Measurements from ENCODE around the gene GPR3.

DNA sequence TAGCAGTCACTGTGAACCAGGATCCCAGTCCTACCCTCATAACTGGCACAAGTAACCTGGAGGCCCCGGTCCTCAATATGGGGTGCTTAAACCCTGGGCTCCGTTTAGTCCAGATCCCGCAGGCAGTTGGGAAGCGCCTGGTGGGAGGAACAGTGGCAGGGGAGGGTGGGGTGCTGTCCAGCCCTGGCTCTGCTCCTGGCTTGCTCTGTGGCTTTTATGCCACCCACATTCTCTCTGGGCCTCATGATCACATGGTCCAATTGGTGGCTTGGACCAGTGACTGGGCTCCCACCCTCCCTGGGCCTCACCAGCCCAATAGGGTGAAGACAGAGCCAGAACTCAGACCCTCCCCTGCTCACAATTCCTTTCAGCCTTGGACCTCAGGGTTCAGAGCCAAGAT lies 12.2 kb upstream of the GPR3 start:
- TF ChIP-seq EZH2 (IDR thresholded peaks at IDR 0.05): no peak
- no peak for TF ChIP-seq POLR2AphosphoS5 (IDR thresholded peaks at IDR 0.05; ENCODE audit: borderline replicate concordance, low read depth, low read length)
- no peak for TF ChIP-seq FOXP2 (optimal IDR thresholded peaks at IDR 0.05; ENCODE audit: control extremely low read depth, extremely low read length, insufficient read depth)

All from SK-N-MC (cell line).